ENCODE results near the gene LYPD6.
A peak's percentile ranks its signal among the peaks of the same experiment; 100 is the strongest.

Gene LYPD6

DNA sequence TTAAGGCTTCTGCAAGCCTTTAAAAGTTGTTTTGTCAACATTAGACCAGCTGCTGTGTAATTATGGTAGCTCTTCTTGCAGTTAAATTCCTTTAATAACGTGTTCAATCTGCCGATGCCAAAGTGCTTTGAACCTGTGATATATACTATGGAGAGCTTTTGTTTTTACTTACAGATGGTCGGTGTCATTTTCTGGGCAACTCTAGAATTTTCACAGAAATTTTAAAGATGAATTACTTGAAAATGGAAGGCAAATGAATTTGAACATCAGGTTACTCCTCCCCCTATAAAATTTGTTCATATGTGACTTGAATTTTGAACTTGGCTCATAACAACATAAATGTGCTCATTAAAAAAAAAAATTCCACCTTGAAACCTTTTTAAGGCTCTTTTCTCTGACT is 23.0 kb downstream of the LYPD6 start:
- no peak for DNase-seq

GRCh38 chr2:149355716-149356422 is 25.5 kb downstream of the LYPD6 start:
- peak; percentile 67 to 76 for DNase-seq

- DNase-seq, result no peak
Measured at GRCh38 chr2:149357058-149357457, 26.7 kb downstream of the LYPD6 start.

- no peak for DNase-seq
Measured at GRCh38 chr2:149360106-149360505, 29.7 kb downstream of the LYPD6 start.

DNA sequence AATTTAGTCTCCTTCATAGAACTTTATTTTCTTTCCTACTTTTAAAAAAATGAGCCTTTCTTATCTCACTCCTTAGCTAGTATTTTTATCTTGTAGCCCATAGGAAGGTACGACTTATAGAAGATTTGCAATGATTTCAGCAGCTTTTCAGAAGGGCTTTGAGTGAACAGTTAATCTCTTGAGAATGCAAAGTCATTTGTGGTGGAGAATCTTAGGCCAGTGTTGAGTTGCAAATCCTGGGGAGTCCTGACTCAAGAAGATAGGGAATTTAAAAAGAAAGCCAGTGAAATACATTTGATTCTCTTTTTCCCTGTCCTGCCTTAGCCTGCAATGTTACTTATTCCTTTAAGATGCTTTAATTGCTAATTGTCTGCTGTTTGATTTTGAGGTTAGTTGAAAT is 33.6 kb downstream of the LYPD6 start:
- no peak for DNase-seq

DNA sequence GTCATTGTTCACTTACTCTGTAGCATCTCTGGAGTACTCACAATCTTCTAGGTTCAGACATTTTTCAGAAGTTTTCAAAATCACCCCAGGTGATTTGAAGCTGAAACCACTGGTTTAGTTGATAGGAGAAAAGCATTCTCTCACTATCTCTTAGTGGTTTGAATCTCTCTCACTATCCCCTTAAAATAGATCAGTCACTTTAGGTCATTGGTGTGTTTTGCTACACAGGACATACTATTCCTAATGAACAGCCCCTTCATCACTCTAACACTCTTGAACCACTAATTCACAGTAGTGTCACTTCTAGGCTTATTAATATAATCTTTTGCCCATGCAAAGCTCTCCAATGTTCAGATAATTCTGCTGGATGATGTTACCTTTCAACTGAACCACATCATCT is 34.5 kb downstream of the LYPD6 start:
- DNase-seq, result no peak

GRCh38 chr2:149365931-149366583 is 35.7 kb downstream of the LYPD6 start:
- peak; percentile 85 to 87 for DNase-seq

GRCh38 chr2:149370061-149370775 is 39.8 kb downstream of the LYPD6 start:
- DNase-seq, result no peak

GRCh38 chr2:149371476-149371875 is 41.1 kb downstream of the LYPD6 start:
- DNase-seq, result no peak

GRCh38 chr2:149375801-149376361 is 45.5 kb downstream of the LYPD6 start:
- DNase-seq, result no peak

DNA sequence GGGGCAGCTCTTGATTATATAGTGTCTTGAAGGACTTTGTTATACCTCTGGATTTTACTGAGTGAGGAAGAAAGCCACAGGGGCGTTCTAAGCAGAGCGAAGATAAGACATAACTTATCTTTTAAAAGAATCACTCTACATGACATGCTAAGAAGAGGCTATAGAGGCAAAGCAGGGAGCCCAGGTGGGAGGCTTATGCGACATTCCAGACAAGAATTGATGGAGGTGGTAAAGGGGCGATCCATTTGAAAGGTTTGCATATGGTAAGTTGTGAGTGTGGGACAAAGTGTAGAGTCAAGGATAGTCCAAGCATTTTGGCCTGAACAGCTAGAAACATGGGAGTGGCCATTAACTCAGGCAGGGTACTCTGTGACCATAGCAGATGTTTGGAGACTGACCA is 49.8 kb downstream of the LYPD6 start:
- DNase-seq, result no peak

- no peak for DNase-seq
Measured at GRCh38 chr2:149383340-149383739, 53.0 kb downstream of the LYPD6 start.

- DNase-seq, result no peak
Measured at GRCh38 chr2:149385350-149385749, 55.0 kb downstream of the LYPD6 start.

GRCh38 chr2:149387411-149387810 is 57.0 kb downstream of the LYPD6 start:
- DNase-seq, result no peak

GRCh38 chr2:149388120-149388816 is 57.9 kb downstream of the LYPD6 start:
- peak in 1 of 2 experiments; percentile 25 for DNase-seq

DNA sequence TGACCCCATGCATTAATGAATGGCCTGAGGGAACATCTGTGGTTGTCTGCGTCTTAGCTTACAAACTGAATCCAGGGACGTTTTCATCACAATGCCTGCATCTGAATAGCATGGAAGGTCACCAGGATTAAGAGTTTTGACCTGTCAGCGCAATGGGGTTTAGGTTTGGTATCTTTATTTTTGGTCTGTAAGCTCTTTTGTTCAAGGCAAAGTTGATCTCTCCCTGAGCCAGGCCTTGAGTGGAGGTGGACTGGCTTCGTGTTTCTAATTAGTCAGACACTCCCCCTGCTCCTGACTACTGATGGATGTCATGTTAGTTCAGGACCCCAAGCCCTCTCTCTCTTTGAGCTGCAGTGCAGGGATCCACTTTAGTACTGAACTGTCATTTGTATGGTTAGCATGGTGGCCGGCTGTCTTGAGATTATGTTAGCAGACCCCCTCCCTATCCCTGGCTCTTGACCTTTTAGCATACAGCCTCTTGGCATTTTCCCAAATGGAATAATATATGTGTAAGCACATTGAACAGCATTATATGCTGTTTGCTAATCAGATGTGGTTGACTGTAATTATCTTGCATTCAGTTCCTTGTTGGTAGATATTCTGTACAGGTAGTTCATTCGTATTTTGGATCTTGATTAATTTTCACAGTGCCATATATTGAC is 59.2 kb downstream of the LYPD6 start:
- DNase-seq, result no peak

GRCh38 chr2:149393614-149394013 is 63.2 kb downstream of the LYPD6 start:
- no peak for DNase-seq

DNA sequence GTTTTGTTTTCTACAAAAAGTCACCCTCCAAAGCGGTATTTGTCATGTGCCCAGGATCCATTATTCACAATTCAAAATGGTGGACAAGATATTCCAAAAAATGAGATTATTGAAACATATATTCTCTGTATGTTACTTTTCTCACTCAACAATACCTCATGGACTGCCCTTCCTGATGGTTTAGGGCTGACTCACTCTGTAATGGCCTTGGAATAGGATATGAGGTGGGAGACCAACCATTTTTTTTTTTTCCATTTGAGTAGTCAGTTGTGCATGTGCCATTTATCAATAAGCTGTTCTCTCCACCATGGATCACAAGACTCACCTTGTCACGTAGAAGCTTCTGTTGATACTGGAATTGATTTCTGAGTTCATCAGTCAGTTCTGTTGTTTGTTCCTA is 64.5 kb downstream of the LYPD6 start:
- DNase-seq, result no peak

DNA sequence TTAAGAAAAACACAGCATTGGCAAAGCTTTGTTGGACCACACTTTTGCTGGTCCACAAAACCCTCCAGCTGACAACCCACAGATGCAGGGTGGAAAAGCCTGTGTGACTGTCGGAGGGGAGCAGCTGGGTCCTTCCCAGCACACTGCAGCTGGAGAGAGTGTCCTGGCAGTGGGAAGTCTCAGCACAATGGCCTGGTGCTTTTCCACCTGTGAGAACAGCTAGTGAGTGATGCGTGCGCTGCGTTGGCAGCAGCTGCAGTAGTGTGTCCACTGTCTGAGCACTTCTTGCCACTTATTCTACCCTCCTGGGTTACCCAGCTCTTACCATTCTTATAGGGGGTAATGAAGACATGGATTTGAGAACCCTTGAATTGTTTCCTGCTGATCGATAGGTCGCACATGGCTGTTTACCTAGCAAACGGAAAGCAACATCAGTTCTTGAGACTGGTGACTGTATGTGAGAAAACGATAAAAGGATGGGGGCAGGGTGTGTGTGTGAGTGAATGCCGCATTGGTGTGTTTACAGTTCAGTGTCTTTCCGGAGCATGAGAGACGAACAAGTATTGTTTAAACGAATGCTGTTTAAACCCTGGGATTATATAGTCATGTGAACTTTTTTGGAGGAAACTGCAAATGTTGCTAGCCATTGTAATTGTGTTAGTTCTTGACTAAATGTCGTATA is 69.7 kb downstream of the LYPD6 start:
- no peak for DNase-seq

DNA sequence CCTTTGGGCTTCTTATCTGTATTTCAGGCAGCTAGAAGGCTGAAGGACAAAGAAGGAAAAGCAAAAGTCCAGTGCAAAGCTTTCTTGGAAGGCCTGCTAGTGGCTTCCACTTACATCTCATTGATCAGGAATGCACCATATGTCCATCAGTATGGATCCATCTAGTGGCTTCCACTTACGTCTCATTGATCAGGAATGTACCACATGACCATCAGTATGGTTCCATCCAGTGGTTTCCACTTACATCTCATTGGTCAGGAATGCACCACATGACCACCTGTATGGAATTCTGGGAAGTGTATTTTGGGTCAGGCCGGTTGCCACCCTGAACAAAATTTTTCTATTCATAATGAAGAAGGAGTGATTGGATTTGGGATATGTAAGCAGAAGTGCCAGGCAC is 70.6 kb downstream of the LYPD6 start:
- DNase-seq, result no peak

DNA sequence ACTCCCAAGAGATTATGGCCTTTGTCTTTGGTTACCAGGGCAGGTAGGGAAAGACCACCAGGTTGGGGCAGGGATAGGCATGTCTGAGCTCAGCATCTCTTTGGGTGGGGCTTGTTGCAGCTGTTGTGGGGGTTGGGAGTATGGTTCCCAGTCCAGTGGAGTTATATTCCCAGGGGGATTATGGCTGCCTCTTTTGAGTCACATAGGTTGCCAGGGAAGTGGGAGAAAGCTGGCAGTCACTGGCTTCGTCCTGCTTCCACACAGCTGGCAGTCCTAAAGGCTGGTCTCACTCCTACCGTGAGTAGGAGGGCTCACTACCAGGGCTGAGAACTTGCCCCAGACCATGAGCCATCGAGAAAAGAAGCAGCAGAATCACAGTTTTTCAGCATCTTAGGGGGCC is 79.1 kb downstream of the LYPD6 start:
- no peak for DNase-seq
